GM12878 (cell line): Measurements from ENCODE around the gene ARL15. TPM values are rescaled to one million over a fixed set of nuclear protein-coding genes. Genes with fewer than 3 reads are reported as not detected.

Experiments used
- BACH1 ChIP-seq: fragments of 450-650 bp; IDR thresholded peaks from 2 replicates; pipeline ENCODE4 v1.6.1; 2017; ENCODE audit warnings: mild to moderate bottlenecking, borderline replicate concordance
- CUX1 ChIP-seq: IDR thresholded peaks from 2 replicates; pipeline ENCODE4 v1.6.1; 2012; ENCODE audit warnings: improper control_type of control experiment, low read depth, low read length; ENCODE audit not compliant: insufficient replicate concordance
- ETV6 ChIP-seq, 2 experiments: fragments of 450-650 bp in 1 of 2; IDR thresholded peaks in 1 of 2; conservative IDR thresholded peaks in 1 of 2; 2 replicates each; pipeline ENCODE4 v1.6.1; 2014; ENCODE audit warnings: antibody characterized with exemption in 1 of 2, borderline replicate concordance in 1 of 2, low read depth in 1 of 2, mild to moderate bottlenecking in 1 of 2, moderate library complexity in 1 of 2
- HDGF ChIP-seq: fragments of 450-650 bp; IDR thresholded peaks from 2 replicates; pipeline ENCODE4 v1.6.1; 2016; ENCODE audit warnings: antibody characterized with exemption
- RELB ChIP-seq: fragments of 450-650 bp; IDR thresholded peaks from 2 replicates; pipeline ENCODE4 v1.6.1; 2017; ENCODE audit warnings: low read depth, mild to moderate bottlenecking, moderate library complexity
- TBL1XR1 ChIP-seq: IDR thresholded peaks from 2 replicates; pipeline ENCODE4 v1.6.1; 2012; ENCODE audit warnings: low read depth, low read length, improper control_type of control experiment
- ZNF274 ChIP-seq: IDR thresholded peaks from one replicate; pipeline ENCODE4 v1.8.0; 2011; ENCODE audit not compliant: insufficient read length, insufficient read depth
- polyA plus RNA-seq, 11 experiments: library from polyadenylated mRNA; depleted of rRNA in 4 of 11; unstranded in 6 of 11; stranded (reverse) in 5 of 11; fragments of >200 nt; fragmentation: Nextera tagmentation in 4 of 11; fragmentation: Illumina TruSeq in 1 of 11; extraction: Ambion mirVana in 4 of 11; extraction: Trizol in 1 of 11; gene quantifications; 1 replicate in 1 of 11; 2 replicates in 10 of 11; pipeline versions ENCODE4 v1.2.1 to v1.2.3, GENCODE V29; 2011 to 2016; ENCODE audit warnings: inconsistent platforms in 2 of 11, missing spikeins in 2 of 11, low read depth in 1 of 11
- total RNA-seq, 4 experiments: library from RNA; depleted of rRNA in 3 of 4; stranded (reverse); fragments of >200 nt in 3 of 4; fragmentation: Illumina TruSeq in 1 of 4; extraction: Trizol in 1 of 4; gene quantifications; 2 replicates each; pipeline versions ENCODE4 v1.2.1 to v1.2.3, GENCODE V29; 2013 to 2021

The ARL15 gene
- total and polyA plus RNA-seq, 10 of the 15 experiments (the other 5 are each of a cell fraction or from before 2014, with no cell fraction given): 3.6 to 11.0 (median 7.7) TPM

GRCh38 chr5:53948598-53948997 is 361.8 kb downstream of the ARL15 start (continued):
- TF ChIP-seq CUX1: no peak
- no peak for TF ChIP-seq BACH1
- no peak for TF ChIP-seq TBL1XR1
- no peak for TF ChIP-seq HDGF
- no peak for TF ChIP-seq ZNF274
- no peak for TF ChIP-seq RELB
- no peak for TF ChIP-seq ETV6 (conservative IDR thresholded peaks at IDR 0.05 in 1 of 2, IDR thresholded peaks at IDR 0.05 in 1 of 2; ENCODE audit: borderline replicate concordance in 1 of 2, low read depth in 1 of 2)
- TF ChIP-seq, all 136 proteins: peak for 0
